Spleen (tissue), 7 donors: ENCODE data around the gene UBR4.

Source experiments
- POLR2A ChIP-seq, 3 donors: fragments of 450-650 bp; IDR thresholded peaks; one replicate each; pipeline ENCODE4 v1.5.1; 2017; ENCODE audit warnings: antibody characterized with exemption in 3 of 3, mild to moderate bottlenecking in 1 of 3
- TF ChIP-seq, protein P1 (sequence below), 11 experiments: fragments of 200-600 bp in 7 of 11; fragments of 450-650 bp in 4 of 11; sonication (generic) in 4 of 11; IDR thresholded peaks in 8 of 11; conservative IDR thresholded peaks in 3 of 11; 1 replicate in 7 of 11; 2 replicates in 4 of 11; pipeline versions ENCODE4 v1.4.0 to v1.8.0; 2016 to 2021; ENCODE audit warnings: antibody characterized with exemption in 11 of 11, inconsistent platforms in 4 of 11, mild to moderate bottlenecking in 1 of 11
- donor health status: DM: no; HTN: no; CAD: no; lungs with moderate emphysema.
- donor health status: DM: no; HTN: no; CAD: no.
- donor health status: DM: no; HTN: no; CAD: no.

GRCh38 chr1:19193004-19193403 lies 17.1 kb downstream of the UBR4 start:
- no peak for TF ChIP-seq POLR2A (IDR thresholded peaks at IDR 0.05)
- TF ChIP-seq, protein P1, sequence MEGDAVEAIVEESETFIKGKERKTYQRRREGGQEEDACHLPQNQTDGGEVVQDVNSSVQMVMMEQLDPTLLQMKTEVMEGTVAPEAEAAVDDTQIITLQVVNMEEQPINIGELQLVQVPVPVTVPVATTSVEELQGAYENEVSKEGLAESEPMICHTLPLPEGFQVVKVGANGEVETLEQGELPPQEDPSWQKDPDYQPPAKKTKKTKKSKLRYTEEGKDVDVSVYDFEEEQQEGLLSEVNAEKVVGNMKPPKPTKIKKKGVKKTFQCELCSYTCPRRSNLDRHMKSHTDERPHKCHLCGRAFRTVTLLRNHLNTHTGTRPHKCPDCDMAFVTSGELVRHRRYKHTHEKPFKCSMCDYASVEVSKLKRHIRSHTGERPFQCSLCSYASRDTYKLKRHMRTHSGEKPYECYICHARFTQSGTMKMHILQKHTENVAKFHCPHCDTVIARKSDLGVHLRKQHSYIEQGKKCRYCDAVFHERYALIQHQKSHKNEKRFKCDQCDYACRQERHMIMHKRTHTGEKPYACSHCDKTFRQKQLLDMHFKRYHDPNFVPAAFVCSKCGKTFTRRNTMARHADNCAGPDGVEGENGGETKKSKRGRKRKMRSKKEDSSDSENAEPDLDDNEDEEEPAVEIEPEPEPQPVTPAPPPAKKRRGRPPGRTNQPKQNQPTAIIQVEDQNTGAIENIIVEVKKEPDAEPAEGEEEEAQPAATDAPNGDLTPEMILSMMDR (IDR thresholded peaks at IDR 0.05 in 8 of 11, conservative IDR thresholded peaks at IDR 0.05 in 3 of 11): no peak
